BJ (cell line): ENCODE results near the gene NFATC3. TPM values are rescaled to one million over a fixed set of nuclear protein-coding genes. Genes with fewer than 3 reads are reported as not detected.

Source experiments
- CTCF ChIA-PET: fragments of 350-600 bp; formaldehyde crosslinking; extraction: SDS; loops from one replicate; lab custom pipeline; 2021; ENCODE audit warnings: antibody characterized with exemption, inconsistent platforms; lab: Yijun Ruan, JAX
- POLR2A ChIA-PET: fragments of 300-600 bp; sonication (Branson Sonifier 250); formaldehyde crosslinking; extraction: SDS; loops from one replicate; lab custom pipeline; 2021; ENCODE audit warnings: antibody characterized with exemption; lab: Charles Lee
- DNase-seq: peaks from one replicate; pipeline ENCODE4 v3.0.0-alpha.2; 2011; ENCODE audit warnings: low read depth
- H3K27me3 ChIP-seq: 2 replicates; pipeline ENCODE4 v1.6.0; 2011; ENCODE audit warnings: low read length; ENCODE audit not compliant: control insufficient read depth, insufficient read depth
- H3K36me3 ChIP-seq: 2 replicates; pipeline ENCODE4 v1.5.1; 2011; ENCODE audit warnings: low read length; ENCODE audit not compliant: control insufficient read depth, insufficient read depth
- H3K4me3 ChIP-seq: 2 replicates; pipeline ENCODE4 v1.5.1; 2011; ENCODE audit warnings: low read depth, mild to moderate bottlenecking, control low read depth, low read length
- polyA plus RNA-seq: library from polyadenylated mRNA; depleted of rRNA; stranded (reverse); fragments of >200 nt; gene quantifications from 2 replicates; pipeline ENCODE4 v1.2.3, GENCODE V29; 2011
- TF ChIP-seq, protein P1 (sequence below): IDR thresholded peaks from 2 replicates; pipeline ENCODE4 v1.5.1; 2011; ENCODE audit warnings: low read depth, mild to moderate bottlenecking, control low read depth, inconsistent platforms, low read length, moderate library complexity; ENCODE audit not compliant: insufficient read depth

NFATC3 gene
- polyA plus RNA-seq, 1 experiment = 10.5 TPM

DNA sequence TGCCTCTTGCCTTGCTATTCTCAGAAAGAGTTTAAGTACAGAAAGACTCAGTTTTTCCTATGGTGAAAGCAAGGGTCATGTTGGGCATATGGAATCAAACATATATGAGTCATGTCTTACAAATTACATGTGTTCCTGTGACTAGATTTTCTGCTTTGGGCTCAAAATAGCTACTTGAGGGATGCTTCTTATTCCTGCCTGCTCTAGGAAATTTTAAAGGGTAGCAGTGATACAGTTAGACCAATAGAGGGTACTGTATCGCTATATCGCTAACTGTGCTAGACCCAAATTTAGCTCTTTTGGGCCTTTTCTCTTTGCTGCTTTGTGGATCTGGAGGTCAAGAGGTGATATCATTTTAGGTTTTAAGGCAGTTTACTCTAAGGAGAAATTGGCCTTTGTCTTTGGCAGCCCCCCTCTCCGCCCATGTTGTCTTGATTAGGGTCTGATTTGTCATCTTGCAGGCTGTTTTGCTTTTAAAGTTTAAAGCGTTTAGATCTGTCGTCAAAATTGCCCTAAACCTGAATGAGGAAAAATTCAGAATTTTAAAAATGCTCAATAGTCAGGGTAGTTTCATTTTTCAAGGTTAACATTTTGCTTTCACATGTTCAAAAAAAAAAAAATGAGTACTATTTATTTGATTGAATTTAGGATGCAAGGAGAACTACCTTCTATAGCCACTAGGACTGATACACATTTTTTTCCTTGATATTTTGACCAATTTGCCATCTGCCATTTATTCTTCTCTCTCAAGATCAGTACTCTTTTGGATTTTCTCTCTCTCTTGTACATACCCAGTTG lies 8.8 kb downstream of the NFATC3 start:
- Histone ChIP-seq H3K4me3 (no peak overlapping the region), H3K27me3 (no peaks in the 10 kb centered on the region), H3K36me3 (no peaks in the 10 kb centered on the region)
- CTCF ChIA-PET = interaction anchor here (0.6 to 6.6 kb wide), 29 partner anchors 9 to 316 kb away, joined by 3 to 61 read pairs (median 4); partner anchors contain the start of genes NFATC3 and SLC7A6
- TF ChIP-seq, protein P1, sequence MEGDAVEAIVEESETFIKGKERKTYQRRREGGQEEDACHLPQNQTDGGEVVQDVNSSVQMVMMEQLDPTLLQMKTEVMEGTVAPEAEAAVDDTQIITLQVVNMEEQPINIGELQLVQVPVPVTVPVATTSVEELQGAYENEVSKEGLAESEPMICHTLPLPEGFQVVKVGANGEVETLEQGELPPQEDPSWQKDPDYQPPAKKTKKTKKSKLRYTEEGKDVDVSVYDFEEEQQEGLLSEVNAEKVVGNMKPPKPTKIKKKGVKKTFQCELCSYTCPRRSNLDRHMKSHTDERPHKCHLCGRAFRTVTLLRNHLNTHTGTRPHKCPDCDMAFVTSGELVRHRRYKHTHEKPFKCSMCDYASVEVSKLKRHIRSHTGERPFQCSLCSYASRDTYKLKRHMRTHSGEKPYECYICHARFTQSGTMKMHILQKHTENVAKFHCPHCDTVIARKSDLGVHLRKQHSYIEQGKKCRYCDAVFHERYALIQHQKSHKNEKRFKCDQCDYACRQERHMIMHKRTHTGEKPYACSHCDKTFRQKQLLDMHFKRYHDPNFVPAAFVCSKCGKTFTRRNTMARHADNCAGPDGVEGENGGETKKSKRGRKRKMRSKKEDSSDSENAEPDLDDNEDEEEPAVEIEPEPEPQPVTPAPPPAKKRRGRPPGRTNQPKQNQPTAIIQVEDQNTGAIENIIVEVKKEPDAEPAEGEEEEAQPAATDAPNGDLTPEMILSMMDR = peak; percentile 62
- DNase-seq = no peak
- POLR2A ChIA-PET = no interaction called here

DNA sequence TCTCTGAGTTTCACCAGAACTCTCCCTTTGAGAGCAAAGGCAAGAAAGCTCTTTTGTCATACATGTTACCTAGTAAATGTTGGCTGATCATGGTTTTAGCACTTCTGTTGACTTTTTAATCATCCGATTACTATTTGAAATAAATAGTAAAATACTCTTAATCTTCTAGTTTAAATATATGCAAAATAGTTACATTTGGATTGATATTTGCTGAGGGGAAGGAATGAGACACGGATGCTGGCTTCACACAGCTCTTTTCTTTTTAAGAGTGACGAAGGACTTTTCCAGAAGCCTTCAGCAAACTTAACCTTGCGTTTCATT lies 9.4 kb downstream of the NFATC3 start:
- no peaks in the 10 kb centered on the region for H3K36me3 ChIP-seq
- no peaks in the 10 kb centered on the region for H3K27me3 ChIP-seq
- H3K4me3 ChIP-seq = no peak overlapping the region
- ChIA-PET POLR2A (no interaction called here), CTCF (interaction anchor here (0.6 to 6.6 kb wide), 14 partner anchors 11 to 278 kb away, joined by 3 to 61 read pairs (median 4); partner anchors contain the start of gene NFATC3)
- DNase-seq = no peak
- TF ChIP-seq, protein P1 = no peak

DNA sequence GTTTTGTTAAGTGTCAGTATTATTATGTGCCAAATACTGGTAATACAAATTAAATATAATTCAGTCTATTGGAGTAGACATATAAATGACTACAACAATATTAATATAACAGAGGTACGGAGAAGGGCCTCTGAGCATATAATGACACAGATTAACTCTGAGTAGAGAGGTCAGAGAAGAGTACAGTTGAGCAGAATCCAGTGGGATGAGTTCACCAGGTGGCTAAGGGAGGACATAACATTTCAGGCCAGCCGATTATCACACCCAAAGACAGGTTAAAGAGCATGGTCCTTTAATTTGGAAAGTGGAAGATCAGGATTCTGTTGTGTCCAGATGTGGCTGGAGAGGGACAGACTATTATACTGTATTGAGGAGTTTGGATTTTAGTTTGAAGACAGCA lies 11.3 kb downstream of the NFATC3 start:
- no peak overlapping the region for H3K4me3 ChIP-seq
- no peaks in the 10 kb centered on the region for H3K27me3 ChIP-seq
- ChIA-PET CTCF (interaction anchor here (0.6 to 6.6 kb wide), 2 partner anchors 132 to 542 kb away, joined by 3 to 61 read pairs; no protein-coding TSS in a partner anchor), POLR2A (no interaction called here)
- no peak for DNase-seq
- no peaks in the 10 kb centered on the region for H3K36me3 ChIP-seq
- TF ChIP-seq, protein P1 = no peak

GRCh38 chr16:68097088-68097487 lies 11.9 kb downstream of the NFATC3 start:
- no peak for DNase-seq
- ChIA-PET CTCF (interaction anchor here (0.6 to 6.6 kb wide), 3 partner anchors 23 to 543 kb away, joined by 3 to 61 read pairs (median 3); no protein-coding TSS in a partner anchor), POLR2A (no interaction called here)
- Histone ChIP-seq H3K4me3 (no peak overlapping the region), H3K27me3 (no peaks in the 10 kb centered on the region), H3K36me3 (no peaks in the 10 kb centered on the region)
- TF ChIP-seq, protein P1 = no peak

DNA sequence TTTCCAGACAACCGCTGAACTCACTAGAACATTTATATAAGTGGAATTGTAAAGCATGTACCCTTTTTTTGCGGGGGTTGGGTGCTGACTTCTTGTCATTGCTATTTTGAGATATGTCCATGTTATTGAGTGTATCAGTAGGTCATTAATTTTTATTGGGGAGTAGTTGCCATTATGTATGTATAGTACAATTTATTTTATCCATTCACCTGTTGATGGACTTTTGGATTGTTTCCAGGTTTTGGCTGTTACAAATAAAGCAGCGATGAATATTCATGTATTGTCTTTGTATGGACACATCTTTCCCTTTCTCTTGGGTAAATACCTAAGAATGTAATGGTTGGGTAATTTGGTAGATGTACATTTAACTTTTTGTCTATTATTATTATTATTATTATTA lies 12.7 kb downstream of the NFATC3 start:
- CTCF ChIA-PET = interaction anchor here (6.6 kb wide), 1 partner anchor 130 kb away, joined by 61 read pairs; no protein-coding TSS in a partner anchor
- TF ChIP-seq, protein P1 = no peak
- DNase-seq = no peak

More for the DNA sequence above, 12.7 kb downstream of the NFATC3 start:
- no peaks in the 10 kb centered on the region for H3K36me3 ChIP-seq
- no peaks in the 10 kb centered on the region for H3K27me3 ChIP-seq
- H3K4me3 ChIP-seq = no peak overlapping the region
- POLR2A ChIA-PET = no interaction called here
